CD4-positive, alpha-beta T cell treated with Interferon alpha-2 for 1 hour (primary cell): ENCODE measurements around the gene PTPRN2.

Experiments
- DNase-seq, 2 donors: peaks; one replicate each; pipeline ENCODE4 v3.0.0-alpha.2; 2020 to 2022

The PTPRN2 gene

DNA sequence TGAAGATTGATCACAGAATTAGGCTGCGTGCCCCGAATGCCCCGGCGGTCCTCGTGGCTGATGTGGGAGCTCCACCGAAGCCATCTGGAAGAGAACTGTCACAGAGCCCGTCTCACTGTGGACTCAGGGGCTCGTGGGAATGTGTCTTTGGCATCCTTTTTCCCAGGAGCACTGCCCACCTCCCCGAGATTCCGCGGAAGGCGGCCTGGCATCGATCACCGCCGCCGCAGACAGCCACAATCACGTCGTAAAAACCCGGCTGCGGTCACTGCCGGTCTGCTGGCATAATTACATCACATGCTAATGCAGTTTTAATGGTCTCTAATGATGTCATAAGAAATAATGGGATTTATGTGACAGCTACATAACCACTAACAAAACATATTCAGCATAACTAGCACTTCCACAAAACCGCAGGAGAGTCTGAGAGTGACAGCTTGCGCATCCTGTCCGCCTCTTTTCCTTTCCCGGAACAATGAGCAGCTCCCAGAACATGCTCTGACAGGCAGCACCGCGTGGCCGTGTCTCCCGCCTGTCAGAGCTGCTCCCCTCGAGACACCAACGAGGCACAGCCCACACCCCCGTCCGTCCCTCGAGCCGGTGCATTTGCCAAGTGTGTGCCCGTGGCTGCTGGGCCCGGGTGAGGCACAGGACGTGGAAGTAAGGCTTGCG, 490.0 kb downstream of the PTPRN2 start:
- no peak for DNase-seq

DNA sequence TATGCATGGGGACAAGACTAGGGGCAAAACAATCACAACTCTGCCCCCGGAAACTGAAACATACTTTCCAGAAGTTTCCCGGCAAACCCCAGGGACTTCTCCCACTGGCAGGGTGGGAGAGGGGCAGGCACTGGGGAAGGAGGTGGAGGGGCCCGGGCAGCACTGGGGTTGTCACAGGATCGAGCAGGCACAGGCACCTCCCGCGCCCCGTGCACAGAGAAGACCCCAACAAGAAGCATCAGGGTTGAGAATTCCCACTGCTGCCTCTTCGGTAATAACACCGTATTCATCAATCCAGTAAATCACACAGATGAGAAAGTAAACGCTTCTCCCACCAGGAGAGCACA, 490.5 kb downstream of the PTPRN2 start:
- DNase-seq = no peak

DNA sequence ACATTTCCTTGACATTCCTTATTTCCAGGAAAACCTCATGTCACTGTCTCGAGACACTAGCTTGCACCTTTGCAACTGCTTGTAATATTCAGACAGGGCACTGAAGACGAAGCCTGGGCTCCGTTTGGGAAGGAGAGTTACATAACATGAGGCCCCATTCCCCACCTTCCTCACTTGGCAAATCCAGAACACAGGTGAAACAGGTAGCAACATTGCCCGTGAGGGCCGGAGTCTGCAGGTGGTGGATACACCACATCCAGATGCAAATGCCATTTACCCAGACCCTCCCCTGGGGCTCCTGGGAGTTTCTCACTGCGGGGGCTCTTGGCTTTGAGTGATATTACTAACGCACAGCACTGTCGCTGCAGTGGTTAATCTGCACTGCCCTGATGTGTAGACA, 491.0 kb downstream of the PTPRN2 start:
- no peak for DNase-seq

DNA sequence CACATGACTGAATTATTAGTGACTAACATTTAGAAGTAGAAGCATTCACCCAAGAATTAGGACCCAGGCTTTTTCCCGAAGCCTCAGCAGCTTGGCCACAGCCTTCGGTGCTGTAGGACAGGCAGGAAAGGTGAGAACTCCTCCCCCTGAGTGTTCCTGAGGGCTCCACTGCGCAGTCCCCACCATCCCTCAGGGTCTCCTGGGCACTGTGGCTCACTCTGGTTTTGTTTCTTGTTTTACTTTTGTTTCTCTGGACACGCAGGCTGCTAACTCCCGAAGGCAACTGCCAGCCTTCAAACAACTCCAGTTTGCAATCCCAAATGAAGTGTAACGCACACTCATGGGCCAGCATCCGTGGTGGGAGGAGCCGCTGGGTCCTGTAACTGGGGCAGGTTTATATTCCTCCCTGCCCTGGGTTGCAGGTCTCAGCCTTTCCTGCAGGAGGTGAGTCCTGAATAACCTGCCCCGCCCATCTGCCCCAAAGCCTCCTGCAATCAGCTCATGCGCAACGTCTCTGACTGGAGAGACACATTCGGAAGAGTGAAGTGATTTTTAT, 492.9 kb downstream of the PTPRN2 start:
- DNase-seq = no peak

DNA sequence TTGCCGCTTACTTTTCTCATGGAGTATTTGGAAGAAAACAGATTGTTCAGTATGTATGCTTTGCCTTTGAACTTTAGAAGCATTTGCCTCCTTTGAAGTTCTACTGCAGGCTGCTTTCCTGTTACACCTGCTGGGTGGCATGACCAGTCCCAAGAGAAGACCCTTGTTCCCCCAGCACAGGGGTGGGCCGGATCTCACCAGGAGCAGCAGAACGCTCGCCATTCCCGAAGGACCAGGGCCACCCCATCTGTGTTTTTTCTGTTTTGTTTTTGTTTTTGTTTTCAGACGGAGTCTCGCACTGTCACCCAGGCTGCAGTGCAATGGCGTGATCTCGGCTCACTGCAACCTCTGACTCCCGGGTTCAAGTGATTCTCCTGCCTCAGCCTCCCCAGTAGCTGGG, 493.6 kb downstream of the PTPRN2 start:
- DNase-seq = no peak

DNA sequence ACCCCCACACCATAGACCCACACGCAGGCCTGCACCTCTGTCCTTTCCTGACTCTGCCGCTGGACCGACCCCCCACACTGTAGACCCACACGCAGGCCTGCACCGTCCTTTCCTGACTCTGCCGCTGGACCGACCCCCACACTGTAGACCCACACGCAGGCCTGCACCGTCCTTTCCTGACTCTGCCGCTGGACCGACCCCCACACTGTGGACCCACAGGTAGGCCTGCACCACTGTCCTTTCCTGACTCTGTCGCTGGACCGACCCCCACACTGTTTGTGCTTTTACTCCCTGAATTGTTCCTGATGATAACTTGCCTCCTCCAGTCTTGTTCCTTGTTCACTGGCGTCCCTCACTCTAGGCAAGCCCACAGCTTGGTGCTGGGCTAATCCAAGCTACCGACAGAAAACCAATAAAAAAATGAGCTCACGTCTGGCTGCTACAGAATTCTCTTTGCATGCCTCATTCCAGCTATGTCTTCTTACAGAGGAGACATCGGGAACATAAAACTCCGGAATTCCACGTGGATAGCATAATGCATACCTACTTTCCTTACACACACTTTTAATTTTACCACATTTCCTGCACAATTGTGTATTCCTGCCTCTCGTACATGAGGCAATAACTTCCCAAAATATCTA, 494.3 kb downstream of the PTPRN2 start:
- no peak for DNase-seq

DNA sequence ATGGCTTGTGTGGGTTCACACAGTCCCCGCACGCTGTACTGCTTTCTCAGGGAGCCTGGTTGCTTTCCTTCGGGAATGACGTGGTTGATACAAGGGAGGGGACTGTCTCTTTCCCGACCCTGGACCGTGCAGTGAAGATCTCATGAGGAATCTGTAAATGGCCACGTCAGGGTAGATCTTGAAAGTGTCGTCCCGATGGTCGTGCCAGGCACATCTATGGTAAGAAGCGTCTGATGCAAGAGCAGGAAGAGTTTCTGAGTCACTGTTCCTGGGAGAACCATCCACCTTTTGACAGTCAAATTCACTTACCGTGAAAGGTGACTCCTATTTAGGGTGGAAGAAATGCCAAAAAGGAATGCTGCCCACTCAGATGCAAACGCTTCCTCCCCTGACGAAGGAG, 500.4 kb downstream of the PTPRN2 start:
- DNase-seq = no peak

DNA sequence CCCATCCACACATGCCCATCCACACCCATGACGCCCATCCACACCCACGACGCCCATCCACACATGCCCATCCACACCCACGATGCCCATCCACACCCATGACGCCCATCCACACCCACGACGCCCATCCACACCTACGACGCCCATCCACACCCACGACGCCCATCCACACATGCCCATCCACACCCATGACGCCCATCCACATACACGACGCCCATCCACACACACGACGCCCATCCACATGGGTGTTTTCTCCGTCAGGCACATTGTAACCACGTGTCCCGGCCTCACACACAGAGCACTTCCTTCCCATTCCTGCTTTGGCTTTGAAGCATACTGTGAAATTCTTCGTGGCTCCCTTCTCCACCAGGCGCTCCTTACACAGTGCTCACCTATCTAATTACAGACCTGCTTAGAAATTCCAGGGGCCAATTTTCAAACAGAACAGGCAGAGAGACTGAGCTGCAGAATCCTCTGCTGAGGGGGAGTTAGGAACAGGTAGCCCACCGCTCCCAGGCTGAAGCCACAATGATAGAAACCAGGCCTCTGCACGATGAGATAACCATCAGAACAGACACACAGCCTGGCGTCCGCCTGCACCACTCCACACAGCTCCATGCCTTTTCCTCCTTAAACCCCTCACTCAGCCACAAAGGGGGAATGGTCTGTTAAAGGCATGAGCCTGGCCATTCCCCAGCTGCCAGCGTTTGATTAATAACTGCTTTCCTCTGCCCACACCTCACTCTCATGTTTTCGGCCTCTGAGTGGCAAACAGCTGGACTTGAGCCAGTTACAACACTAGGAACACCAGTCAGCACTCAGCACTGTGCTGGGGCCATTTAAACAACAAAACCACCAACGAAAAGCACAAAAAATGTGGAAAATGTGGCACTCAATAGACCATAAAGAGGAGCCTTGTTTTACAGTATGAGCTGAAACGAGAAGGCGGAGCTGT, 501.6 kb downstream of the PTPRN2 start:
- DNase-seq = no peak

DNA sequence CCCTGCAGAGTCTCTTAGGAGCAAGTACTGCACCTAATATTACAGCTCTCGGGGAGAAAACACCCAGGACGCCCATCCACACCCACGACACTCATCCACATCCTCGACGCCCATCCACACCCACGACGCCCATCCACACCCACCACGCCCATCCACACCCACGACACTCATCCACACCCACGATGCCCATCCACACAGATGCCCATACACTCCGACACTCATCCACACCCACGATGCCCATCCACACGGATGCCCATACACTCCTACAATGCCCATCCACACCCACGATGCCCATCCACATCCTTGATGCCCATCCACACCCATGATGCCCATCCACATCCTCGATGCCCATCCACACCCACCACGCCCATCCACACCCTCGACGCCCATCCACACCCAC, 503.1 kb downstream of the PTPRN2 start:
- DNase-seq = no peak

DNA sequence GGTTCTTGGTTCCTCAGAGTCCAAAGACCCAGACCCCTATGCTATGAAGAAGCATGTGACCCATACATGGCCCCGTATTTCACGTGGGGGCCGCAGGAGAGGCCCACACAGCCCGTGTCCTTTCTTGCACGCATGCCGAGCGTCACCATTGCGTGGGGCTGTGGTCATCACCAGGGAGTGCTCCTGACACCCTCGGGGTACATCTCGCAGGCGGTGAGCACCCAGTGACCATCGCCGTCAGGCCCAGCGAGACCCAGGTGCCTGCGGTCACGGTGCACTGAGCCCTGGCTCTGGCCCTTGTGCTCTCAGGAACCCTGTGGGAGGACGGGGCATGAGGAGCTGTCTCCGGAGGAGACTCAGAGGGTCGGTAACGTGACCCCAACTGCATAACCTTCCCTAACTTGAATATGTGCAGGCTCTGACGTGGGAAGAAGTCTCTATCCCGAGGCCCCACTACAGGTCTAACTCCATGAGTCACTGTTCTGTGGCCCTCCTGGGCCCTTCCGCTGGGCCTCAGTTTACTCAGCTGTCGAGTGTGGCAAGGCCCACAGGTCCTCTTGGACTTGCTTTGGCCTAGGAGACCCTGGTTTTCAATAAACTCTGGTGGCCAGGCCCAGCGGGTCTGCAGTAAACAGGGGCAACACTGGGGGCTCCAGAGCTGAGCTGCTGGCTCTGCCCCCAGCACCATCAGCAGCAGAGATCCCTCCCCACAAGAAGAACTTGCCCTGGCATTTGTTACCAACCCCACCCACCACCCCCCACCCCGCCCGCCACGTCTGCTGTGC, 503.9 kb downstream of the PTPRN2 start:
- no peak for DNase-seq

DNA sequence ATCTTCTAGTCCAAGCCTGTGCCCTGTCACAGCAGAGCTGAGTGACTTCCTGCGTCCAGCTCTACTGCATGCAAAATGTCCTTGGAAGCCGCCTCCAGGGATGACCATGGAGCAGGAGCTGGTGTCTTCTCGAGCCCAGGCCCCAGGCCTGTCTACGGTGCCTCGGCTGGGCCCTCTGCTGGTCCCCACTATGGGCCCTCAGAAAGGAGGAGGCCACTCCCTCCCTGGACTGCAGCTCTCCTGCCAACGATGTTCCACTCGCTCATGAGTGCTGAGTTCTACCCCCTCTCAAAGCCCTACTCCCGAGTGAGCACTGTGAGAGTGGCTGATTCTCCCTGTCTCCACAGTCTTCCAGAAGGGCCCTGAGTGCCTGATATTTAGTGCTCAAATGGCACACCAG, 504.9 kb downstream of the PTPRN2 start:
- DNase-seq = no peak

DNA sequence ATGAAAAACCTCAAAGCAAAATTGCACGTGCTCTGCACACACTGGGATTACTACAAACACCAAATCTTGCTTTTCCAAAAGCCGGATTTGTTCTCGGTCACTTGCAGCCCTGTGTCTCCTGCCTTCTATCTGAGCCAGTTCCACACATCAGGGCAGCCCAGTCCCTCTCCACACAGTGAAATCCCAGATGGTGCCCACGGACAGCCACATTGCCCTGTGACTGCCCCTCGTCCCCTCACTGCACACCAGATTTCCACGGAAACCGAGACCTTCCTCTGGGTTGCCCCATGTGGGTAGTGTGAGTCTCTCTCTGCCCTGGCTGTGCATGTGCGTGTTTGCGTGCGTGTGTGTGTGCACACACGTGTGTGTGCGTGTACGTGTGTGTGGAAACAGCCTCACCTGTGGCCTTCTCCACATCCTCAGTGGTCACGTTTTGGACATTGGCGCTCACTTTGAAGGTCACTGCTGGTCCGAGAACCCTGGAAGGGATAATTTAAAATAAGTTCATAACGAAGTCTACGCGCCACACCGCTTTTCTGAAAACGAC, 506.7 kb downstream of the PTPRN2 start:
- no peak for DNase-seq

DNA sequence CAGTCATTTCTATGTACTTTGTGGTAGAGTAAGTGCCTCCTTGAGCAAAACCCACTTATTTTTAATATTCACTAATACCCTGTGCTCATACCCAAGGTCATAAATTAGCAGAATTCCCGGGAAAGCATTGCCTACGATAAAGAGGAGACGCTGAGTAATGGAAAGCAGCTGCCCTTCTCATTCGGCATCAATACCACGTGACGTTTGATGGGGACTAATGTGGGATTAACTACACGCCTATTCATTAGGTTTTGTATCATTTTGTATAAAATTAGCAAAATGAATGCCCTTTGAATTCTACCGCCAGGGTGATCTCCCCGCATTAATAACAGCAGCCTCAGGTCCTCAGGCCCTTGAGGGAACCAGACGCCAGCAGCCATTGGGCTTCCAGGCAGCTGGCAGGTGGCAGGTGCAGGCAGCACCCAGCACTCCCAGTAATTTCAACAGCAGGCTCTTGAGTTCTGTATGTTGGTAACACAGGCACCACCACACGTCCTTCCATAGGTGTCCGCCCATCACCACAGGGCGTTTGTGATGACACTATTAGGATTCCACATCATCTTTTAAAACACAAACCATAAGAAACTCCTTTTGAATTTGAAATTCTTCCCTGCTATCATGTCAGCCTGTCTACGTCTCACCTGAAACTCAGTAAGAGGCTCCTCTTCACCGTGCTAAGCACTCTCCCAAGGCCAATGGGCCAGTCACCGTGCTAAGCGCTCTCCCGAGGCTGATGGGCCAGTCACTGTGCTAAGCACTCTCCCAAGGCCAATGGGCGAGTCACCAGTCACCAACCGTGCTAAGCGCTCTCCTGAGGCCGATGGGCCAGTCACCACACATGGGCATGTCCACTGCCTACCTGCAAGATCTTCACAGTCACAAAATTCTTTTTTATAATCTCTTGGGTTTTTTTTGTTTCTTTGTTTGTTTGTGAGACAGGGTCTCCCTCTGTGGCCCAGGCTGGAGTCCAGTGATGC, 509.4 kb downstream of the PTPRN2 start:
- no peak for DNase-seq

DNA sequence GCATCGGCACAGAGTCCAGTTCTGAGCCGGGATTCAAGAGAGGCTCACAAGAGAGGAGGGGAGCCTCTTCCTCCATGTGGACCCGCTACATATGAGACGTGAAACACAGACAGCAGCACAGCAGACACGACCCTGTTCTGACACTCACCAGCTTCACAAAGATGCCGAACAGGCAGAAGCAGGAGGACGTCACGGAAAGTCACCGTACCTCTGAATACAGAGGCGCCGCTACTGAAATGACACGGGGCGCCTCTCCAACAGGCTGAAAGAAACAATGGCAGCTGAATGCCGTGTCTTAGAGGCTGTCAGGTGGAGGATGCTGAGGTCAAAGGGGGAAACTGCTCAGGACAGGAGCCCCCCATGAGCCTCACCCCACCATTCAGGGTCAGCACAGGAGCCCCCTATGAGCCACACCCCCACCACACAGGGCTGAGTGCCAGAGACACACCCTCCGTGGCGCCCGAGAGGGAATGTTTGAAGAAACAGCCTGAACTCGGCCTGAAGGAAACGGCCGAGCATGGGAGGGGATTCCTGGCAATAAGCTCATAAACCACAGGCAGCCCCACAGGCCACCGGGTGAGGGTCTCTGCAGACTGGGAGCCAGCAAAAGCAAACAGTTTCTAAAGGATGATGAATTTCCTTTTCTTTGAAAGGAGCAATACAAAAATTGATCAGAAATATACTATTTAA, 510.3 kb downstream of the PTPRN2 start:
- no peak for DNase-seq

DNA sequence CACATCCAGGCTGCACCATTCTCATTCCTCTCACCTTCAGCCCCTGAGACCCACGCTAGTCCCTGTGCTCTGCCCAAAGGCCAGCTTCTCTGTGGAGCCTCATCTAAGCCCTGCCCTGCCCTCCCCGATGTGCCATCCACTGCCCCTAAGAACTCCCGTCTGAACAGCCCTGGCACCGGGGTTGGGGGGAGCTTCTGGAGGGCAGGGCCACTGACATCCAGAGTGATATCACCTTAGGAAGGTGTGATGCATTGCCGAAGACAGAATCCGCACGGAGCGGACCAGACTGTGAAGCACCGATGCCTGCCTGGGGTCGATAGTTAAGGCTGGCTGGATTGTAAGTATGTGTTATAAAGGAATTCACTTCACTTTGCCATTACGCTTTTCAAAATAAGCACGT, 511.0 kb downstream of the PTPRN2 start:
- DNase-seq = no peak

DNA sequence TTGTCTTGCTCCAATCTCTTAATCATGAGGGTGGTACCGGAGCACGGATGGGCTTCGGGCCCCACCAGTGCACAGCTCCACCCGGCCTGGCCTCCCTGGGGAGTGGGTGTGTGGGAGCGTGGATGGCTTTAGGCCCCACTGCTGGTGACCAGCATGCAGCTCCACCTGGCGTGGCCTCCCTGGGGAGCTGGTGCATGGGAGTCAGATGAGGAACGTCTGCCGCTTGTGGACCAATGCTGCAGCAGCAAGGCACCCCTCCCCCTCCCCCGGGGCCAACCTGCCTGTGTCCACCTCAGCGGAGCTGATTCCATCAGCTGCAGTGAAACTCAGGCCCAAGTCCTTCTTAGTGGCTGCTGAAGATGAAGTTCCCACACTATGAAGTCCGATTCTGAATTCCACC, 511.4 kb downstream of the PTPRN2 start:
- DNase-seq = no peak

DNA sequence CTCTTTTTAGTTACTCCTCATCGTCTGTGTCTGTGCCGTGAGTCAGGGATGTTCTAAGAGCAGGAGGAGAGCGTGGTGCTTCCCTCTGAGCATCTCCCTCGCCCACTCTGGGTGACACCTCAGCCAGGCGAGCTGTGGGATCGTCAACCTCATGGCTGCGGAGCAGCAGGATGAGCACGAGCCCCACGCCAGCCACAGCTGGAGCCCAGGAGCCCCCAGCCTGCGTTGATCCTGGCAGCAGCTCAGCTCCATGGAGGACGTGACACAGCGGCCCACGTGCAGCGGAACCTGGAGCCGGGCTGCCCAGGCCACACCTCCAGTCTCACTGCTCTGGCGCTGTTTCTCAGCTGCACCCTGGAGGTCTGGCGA, 512.0 kb downstream of the PTPRN2 start:
- DNase-seq = no peak

DNA sequence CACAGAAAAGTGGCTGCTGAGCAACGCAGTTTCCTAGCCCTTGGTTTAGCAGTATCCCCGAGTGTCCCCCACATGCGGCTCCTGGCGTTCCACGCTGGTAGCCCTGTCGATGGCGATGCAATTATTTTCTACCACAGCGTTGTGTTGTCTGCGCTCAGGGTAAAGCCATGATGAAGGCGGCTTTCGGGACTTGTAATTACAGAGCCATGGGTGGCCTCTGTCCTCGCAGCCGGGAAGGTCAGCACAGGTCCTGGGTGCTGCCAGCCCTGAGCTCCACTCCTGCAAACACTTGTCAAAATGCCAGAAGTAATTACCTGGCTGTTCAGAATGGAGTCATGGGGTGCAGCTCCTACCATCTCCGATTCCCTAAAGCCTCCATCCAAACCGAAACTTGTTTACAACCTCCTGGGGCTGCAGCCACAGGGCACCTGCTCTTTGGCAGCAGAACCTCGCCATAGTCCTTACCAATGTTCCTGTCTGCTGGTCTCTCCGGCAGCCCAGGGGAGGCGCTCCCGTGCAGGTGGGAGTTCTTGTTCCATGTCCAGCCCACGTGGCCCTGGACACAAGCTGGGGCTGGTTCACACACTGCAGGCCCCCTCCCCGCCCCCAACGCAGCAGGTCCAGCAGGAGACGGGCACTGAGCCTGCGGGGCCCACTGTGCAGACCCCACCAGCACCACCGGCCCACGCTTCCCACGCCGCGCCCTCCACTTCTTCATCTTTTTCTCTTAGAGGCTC, 512.6 kb downstream of the PTPRN2 start:
- DNase-seq = no peak

DNA sequence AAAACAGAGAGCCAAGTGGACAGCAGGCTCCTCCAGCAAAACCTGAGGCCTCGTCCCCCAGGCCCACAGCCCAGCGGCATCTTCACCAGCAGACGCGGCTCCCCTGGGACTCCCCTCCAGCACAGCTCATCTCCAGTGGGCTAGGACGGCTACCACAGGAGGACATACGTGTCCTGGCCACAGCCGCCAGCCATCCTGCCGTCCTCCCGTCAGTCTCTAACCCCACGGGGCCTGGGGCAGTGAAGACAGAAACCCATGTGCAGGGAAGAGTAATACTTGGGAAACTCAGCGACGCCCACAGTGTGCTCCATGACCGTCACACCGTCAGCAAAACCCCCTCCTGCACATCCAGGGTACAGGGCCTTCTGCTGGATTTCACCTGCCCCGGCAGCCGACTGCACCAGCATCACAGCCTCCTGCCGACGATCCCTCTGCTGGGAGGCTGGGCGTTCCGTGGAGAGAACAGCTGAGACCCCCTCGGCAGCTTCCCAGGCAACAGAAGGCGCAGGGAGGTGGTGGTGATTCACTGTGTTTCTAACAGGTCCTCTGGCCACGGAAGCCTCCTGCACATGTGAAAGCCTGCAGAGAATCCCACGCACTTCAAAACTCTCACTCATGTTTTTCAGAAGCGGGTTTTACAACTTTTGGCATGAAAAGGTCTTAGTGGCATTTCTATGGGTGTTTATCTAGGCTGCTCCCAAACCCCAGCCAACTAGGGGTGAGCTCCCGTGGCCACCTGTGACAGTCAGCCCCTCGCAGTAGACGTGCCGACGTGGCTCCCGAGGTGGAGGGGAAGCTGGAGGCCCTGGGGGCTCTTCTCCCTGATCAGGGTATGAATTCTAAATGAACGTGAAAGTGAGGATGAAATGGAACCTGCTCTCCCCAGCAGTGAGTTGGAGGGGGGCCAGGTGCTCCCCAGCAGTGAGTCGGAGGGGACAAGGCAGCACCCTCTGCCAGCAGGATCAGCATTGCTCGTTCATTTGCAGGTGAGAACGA, 513.5 kb downstream of the PTPRN2 start:
- DNase-seq = no peak
